Gastrocnemius medialis (tissue), 4 donors: ENCODE results near the gene SNCA. TPM values are rescaled to one million over a fixed set of nuclear protein-coding genes. Genes with fewer than 3 reads are reported as not detected.

ENCODE experiments used
- ATAC-seq, 2 donors: fragments of 150-250 bp; one replicate each; pipeline ENCODE4 v1.9.1; 2016
- DNase-seq, 2 donors: peaks; one replicate each; pipeline ENCODE4 v3.0.0-alpha.2; 2019
- H3K27ac ChIP-seq, 4 donors: fragments of 200-600 bp; sonication (generic); 1 replicate in 1 of 4; 2 replicates in 3 of 4; pipeline ENCODE4 v1.5.1; 2016 to 2018; ENCODE audit warnings: mild to moderate bottlenecking in 2 of 4, moderate library complexity in 1 of 4
- H3K27me3 ChIP-seq, 3 donors: fragments of 200-600 bp; sonication (generic) in 2 of 3; 1 replicate in 1 of 3; 2 replicates in 2 of 3; pipeline versions ENCODE4 v1.5.1 to v1.6.0; 2016 to 2019; ENCODE audit warnings: mild to moderate bottlenecking in 1 of 3, moderate library complexity in 1 of 3
- H3K36me3 ChIP-seq, 2 donors: fragments of 200-600 bp; sonication (generic) in 1 of 2; one replicate each; pipeline ENCODE4 v1.5.1; 2017 to 2018
- H3K4me1 ChIP-seq, 2 donors: fragments of 200-600 bp; sonication (generic) in 1 of 2; one replicate each; pipeline ENCODE4 v1.5.1; 2016 to 2017; ENCODE audit warnings: mild to moderate bottlenecking in 2 of 2
- H3K4me3 ChIP-seq, 4 donors: fragments of 200-600 bp; sonication (generic) in 3 of 4; 1 replicate in 1 of 4; 2 replicates in 3 of 4; pipeline ENCODE4 v1.5.1; 2016 to 2019; ENCODE audit warnings: mild to moderate bottlenecking in 2 of 4
- H3K9me3 ChIP-seq, 3 donors: fragments of 200-600 bp; sonication (generic) in 2 of 3; 1 replicate in 1 of 3; 2 replicates in 2 of 3; pipeline ENCODE4 v1.5.1; 2016 to 2019
- CTCF ChIP-seq, 5 experiments: fragments of 450-650 bp in 3 of 5; fragments of 200-600 bp in 2 of 5; sonication (generic) in 2 of 5; IDR thresholded peaks in 4 of 5; conservative IDR thresholded peaks in 1 of 5; 1 replicate in 4 of 5; 2 replicates in 1 of 5; pipeline ENCODE4 v1.5.1; 2016 to 2019; ENCODE audit warnings: antibody characterized with exemption in 5 of 5, mild to moderate bottlenecking in 3 of 5, moderate library complexity in 3 of 5
- POLR2A ChIP-seq, 2 donors: fragments of 450-650 bp; IDR thresholded peaks; one replicate each; pipeline ENCODE4 v1.6.1; 2017; ENCODE audit warnings: antibody characterized with exemption in 2 of 2, mild to moderate bottlenecking in 2 of 2, moderate library complexity in 2 of 2
- in situ Hi-C, 4 donors: fragments of 200-750 bp; cut with MboI; loops; one replicate each; pipeline versions ENCODE4 v1.15.0 to v1.8.0; 2017; ENCODE audit warnings: low sequenced_read_pairs in 4 of 4
- intact Hi-C: fragments of 100-400 bp; cut with DNase I; formaldehyde crosslinking; loops from one replicate; pipeline ENCODE4 v1.15.1; 2023; ENCODE audit warnings: low total_unique reads
- total RNA-seq, 4 donors: library from RNA; depleted of rRNA; stranded (reverse); fragments of >200 nt; gene quantifications; one replicate each; pipeline versions ENCODE4 v1.1.0 to v1.2.3, GENCODE V29; 2016

Gene SNCA
- total RNA-seq, 4 donors from 2014 or later = 0.73 to 1.7 (median 1.1) TPM; not detected in 1

DNA sequence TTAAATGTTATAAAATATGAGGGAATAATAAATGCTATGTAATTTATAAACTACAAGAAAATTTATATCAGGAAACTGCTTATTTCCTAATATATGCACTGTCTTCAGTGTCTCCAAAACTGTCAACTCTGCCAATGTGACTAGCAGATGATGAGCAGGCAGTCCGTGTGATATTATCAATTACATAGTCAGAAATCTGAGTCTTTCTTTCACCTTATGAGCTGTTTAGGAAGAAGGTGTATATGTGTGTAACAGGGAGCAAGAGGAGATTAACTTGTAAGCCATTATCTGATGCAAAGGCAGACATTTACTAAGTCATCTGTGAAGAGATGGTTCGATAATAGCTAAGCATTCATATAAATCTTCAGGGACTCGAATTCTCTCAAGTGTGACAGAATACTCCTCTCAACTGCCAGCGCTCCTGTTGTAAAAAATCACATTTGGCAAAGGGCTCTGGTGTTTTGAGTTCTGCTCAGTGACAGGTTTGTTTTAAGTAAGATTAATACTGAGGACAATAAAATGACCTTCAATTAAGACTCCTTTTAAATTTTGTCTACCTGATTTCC is 79.7 kb downstream of the SNCA start:
- H3K4me1 ChIP-seq = no peaks in the 10 kb centered on the region
- DNase-seq (no peak), ATAC-seq (no peak)
- TF ChIP-seq CTCF (IDR thresholded peaks at IDR 0.05 in 4 of 5, conservative IDR thresholded peaks at IDR 0.05 in 1 of 5) (no peak), POLR2A (IDR thresholded peaks at IDR 0.05) (no peak)
- in situ Hi-C loops (no loop called here), intact Hi-C loops (no loop called here)
- no peaks in the 10 kb centered on the region for H3K36me3 ChIP-seq
- H3K4me3 ChIP-seq = no peak overlapping the region
- H3K27me3 ChIP-seq = no peaks in the 10 kb centered on the region
- H3K9me3 ChIP-seq = no peaks in the 10 kb centered on the region
- H3K27ac ChIP-seq = no peak overlapping the region

DNA sequence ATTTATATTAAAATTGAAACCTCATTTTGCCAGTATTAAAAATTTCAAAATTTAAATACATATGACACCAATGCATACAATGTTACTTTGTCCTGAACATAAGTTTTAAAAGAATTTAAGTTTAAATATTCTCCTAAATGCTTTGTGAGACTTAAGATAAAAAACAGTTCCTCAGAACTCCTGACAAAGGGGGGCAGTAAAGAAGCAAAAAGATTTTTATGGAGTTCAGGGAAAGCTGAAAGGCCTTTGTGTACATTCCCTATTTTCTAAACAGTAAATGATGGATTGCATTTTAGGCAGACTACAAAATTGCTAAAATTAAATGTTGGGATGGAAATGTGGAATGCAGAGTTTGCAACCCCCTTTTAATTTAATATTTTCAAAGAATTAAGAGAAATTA is 81.7 kb downstream of the SNCA start:
- H3K27ac ChIP-seq = no peak overlapping the region
- in situ Hi-C loops (no loop called here), intact Hi-C loops (no loop called here)

DNA sequence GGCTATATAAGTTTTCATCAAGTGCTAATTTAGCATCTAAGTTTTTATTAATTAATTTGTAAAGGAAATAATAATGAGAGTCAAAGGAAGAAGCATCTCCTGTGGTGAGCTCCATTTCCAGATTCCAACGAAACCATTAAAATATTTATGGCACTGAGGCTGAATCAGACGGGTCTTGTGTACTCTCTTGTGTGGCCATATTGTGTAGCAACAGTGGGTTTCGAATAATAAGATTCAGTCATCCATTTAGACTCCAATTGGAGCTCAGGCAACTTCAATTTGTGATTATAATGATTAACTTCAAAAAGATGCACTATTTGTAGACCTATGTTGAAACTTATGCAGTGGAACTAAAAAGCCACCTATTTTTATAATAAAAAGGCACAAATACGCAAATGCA is 82.4 kb downstream of the SNCA start:
- TF ChIP-seq CTCF (IDR thresholded peaks at IDR 0.05 in 4 of 5, conservative IDR thresholded peaks at IDR 0.05 in 1 of 5) = no peak
- no peak for TF ChIP-seq POLR2A (IDR thresholded peaks at IDR 0.05)
- in situ Hi-C loops = no loop called here
- Histone ChIP-seq H3K4me3 (no peak overlapping the region), H3K27me3 (no peaks in the 10 kb centered on the region), H3K9me3 (no peaks in the 10 kb centered on the region), H3K27ac (no peak overlapping the region), H3K36me3 (no peaks in the 10 kb centered on the region), H3K4me1 (no peaks in the 10 kb centered on the region)
- ATAC-seq (no peak), DNase-seq (no peak)
- intact Hi-C loops = no loop called here

More for the DNA sequence above, 81.7 kb downstream of the SNCA start:
- H3K9me3 ChIP-seq = no peaks in the 10 kb centered on the region
- ATAC-seq (no peak), DNase-seq (no peak)
- no peaks in the 10 kb centered on the region for H3K36me3 ChIP-seq
- no peak overlapping the region for H3K4me3 ChIP-seq
- no peak for TF ChIP-seq CTCF (IDR thresholded peaks at IDR 0.05 in 4 of 5, conservative IDR thresholded peaks at IDR 0.05 in 1 of 5)
- no peak for TF ChIP-seq POLR2A (IDR thresholded peaks at IDR 0.05)
- H3K4me1 ChIP-seq = no peaks in the 10 kb centered on the region
- H3K27me3 ChIP-seq = no peaks in the 10 kb centered on the region

GRCh38 chr4:89753601-89754066 is 83.3 kb downstream of the SNCA start:
- ATAC-seq (no peak), DNase-seq (no peak)
- no peaks in the 10 kb centered on the region for H3K27me3 ChIP-seq
- intact Hi-C loops (no loop called here), in situ Hi-C loops (no loop called here)
- H3K4me3 ChIP-seq = no peak overlapping the region
- no peak overlapping the region for H3K27ac ChIP-seq
- H3K36me3 ChIP-seq = no peaks in the 10 kb centered on the region
- no peaks in the 10 kb centered on the region for H3K4me1 ChIP-seq
- no peaks in the 10 kb centered on the region for H3K9me3 ChIP-seq
- TF ChIP-seq CTCF (IDR thresholded peaks at IDR 0.05 in 4 of 5, conservative IDR thresholded peaks at IDR 0.05 in 1 of 5) (no peak), POLR2A (IDR thresholded peaks at IDR 0.05) (no peak)
